HepG2 (cell line): ENCODE measurements around the gene HNRNPUL1. TPM values are rescaled to one million over a fixed set of nuclear protein-coding genes. Genes with fewer than 3 reads are reported as not detected.
A peak's percentile ranks its signal among the peaks of the same experiment; 100 is the strongest.

Experiments used
- AGO2 ChIP-seq: fragments of 200-400 bp; formaldehyde crosslinking; optimal IDR thresholded peaks from 2 replicates; pipeline ENCODE3; 2017; ENCODE audit warnings: mild to moderate bottlenecking, low read depth, low read length, moderate library complexity
- BHLHE40 ChIP-seq: IDR thresholded peaks from 2 replicates; pipeline ENCODE4 v1.6.1; 2011; ENCODE audit warnings: low read length, improper control_type of control experiment
- BRCA1 ChIP-seq: sonication (generic); formaldehyde crosslinking; IDR thresholded peaks from 2 replicates; pipeline ENCODE4 v1.4.0; 2020; ENCODE audit warnings: missing genetic modification reagents
- CENPX ChIP-seq: sonication (generic); formaldehyde crosslinking; IDR thresholded peaks from 2 replicates; pipeline ENCODE4 v1.9.0; 2021; ENCODE audit warnings: mild to moderate bottlenecking, missing genetic modification reagents, moderate library complexity
- CERS6 ChIP-seq: sonication (generic); formaldehyde crosslinking; IDR thresholded peaks from 2 replicates; pipeline ENCODE4 v1.5.0; 2020; ENCODE audit warnings: missing genetic modification reagents
- DZIP1 ChIP-seq: sonication (generic); formaldehyde crosslinking; IDR thresholded peaks from 2 replicates; pipeline ENCODE4 v1.5.0; 2020; ENCODE audit warnings: mild to moderate bottlenecking, missing genetic modification reagents
- EP300 ChIP-seq, 3 experiments: sonication (generic) in 1 of 3; formaldehyde crosslinking in 1 of 3; IDR thresholded peaks; 2 replicates each; pipeline versions ENCODE4 v1.5.1 to v1.6.1; 2011 to 2020; ENCODE audit warnings: low read depth in 2 of 3, low read length in 2 of 3, borderline replicate concordance in 1 of 3, improper control_type of control experiment in 1 of 3, mild to moderate bottlenecking in 1 of 3, missing genetic modification reagents in 1 of 3, moderate library complexity in 1 of 3
- ETV5 ChIP-seq: IDR thresholded peaks from 2 replicates; pipeline ENCODE4 v1.6.1; 2018; ENCODE audit warnings: missing biosample characterization, missing genetic modification reagents, inconsistent platforms, borderline replicate concordance
- GFI1 ChIP-seq: sonication (generic); formaldehyde crosslinking; IDR thresholded peaks from 2 replicates; pipeline ENCODE4 v1.5.0; 2020; ENCODE audit warnings: missing genetic modification reagents, mild to moderate bottlenecking, borderline replicate concordance
- GZF1 ChIP-seq: sonication (generic); formaldehyde crosslinking; IDR thresholded peaks from 2 replicates; pipeline ENCODE4 v1.5.1; 2020; ENCODE audit warnings: mild to moderate bottlenecking, missing genetic modification reagents
- HOXA9 ChIP-seq: sonication (generic); formaldehyde crosslinking; IDR thresholded peaks from 2 replicates; pipeline ENCODE4 v1.8.1; 2022; ENCODE audit warnings: missing genetic modification reagents, mild to moderate bottlenecking, moderate library complexity, borderline replicate concordance
- HOXD1 ChIP-seq: sonication (generic); formaldehyde crosslinking; IDR thresholded peaks from 2 replicates; pipeline ENCODE4 v1.5.0; 2020; ENCODE audit warnings: missing genetic modification reagents
- NFYC ChIP-seq: IDR thresholded peaks from 2 replicates; pipeline ENCODE4 v1.6.1; 2016; ENCODE audit warnings: missing genetic modification reagents, missing compliant biosample characterization
- POLR2AphosphoS5 ChIP-seq: IDR thresholded peaks from 2 replicates; pipeline ENCODE4 v1.6.1; 2012; ENCODE audit warnings: low read depth, low read length
- PTBP1 ChIP-seq: fragments of 200-400 bp; formaldehyde crosslinking; IDR thresholded peaks from 2 replicates; pipeline ENCODE4 v1.6.1; 2018; ENCODE audit warnings: low read length, low read depth; ENCODE audit not compliant: poor library complexity, severe bottlenecking
- SMAD9 ChIP-seq: sonication (generic); formaldehyde crosslinking; IDR thresholded peaks from 2 replicates; pipeline ENCODE4 v1.5.1; 2020; ENCODE audit warnings: mild to moderate bottlenecking, missing genetic modification reagents
- SP2 ChIP-seq: sonication (generic); formaldehyde crosslinking; IDR thresholded peaks from 2 replicates; pipeline ENCODE4 v1.5.1; 2020; ENCODE audit warnings: mild to moderate bottlenecking, missing genetic modification reagents
- SYNCRIP ChIP-seq: fragments of 200-400 bp; formaldehyde crosslinking; IDR thresholded peaks from 2 replicates; pipeline ENCODE4 v1.6.1; 2018; ENCODE audit warnings: mild to moderate bottlenecking, low read depth, low read length; ENCODE audit not compliant: insufficient read depth
- TARDBP ChIP-seq: sonication (generic); formaldehyde crosslinking; IDR thresholded peaks from 2 replicates; pipeline ENCODE4 v1.8.0; 2022; ENCODE audit warnings: mild to moderate bottlenecking, missing genetic modification reagents
- TBP ChIP-seq: sonication (generic); formaldehyde crosslinking; IDR thresholded peaks from 2 replicates; pipeline ENCODE4 v1.5.0; 2020; ENCODE audit warnings: missing genetic modification reagents
- TBX2 ChIP-seq: sonication (generic); formaldehyde crosslinking; IDR thresholded peaks from 2 replicates; pipeline ENCODE4 v1.5.0; 2020; ENCODE audit warnings: missing genetic modification reagents, mild to moderate bottlenecking, borderline replicate concordance
- XRCC5 ChIP-seq: fragments of 200-400 bp; formaldehyde crosslinking; optimal IDR thresholded peaks from 2 replicates; pipeline ENCODE3; 2017; ENCODE audit warnings: mild to moderate bottlenecking, low read length
- ZFP82 ChIP-seq: sonication (generic); formaldehyde crosslinking; IDR thresholded peaks from 2 replicates; pipeline ENCODE4 v1.5.1; 2020; ENCODE audit warnings: mild to moderate bottlenecking, missing genetic modification reagents, borderline replicate concordance
- ZFX ChIP-seq: sonication (generic); formaldehyde crosslinking; IDR thresholded peaks from 2 replicates; pipeline ENCODE4 v1.4.0; 2020; ENCODE audit warnings: mild to moderate bottlenecking, low read depth, missing genetic modification reagents, moderate library complexity
- ZNF317 ChIP-seq: sonication (generic); formaldehyde crosslinking; IDR thresholded peaks from 2 replicates; pipeline ENCODE4 v1.5.0; 2020; ENCODE audit warnings: mild to moderate bottlenecking, missing genetic modification reagents
- ZNF549 ChIP-seq: sonication (generic); formaldehyde crosslinking; IDR thresholded peaks from 2 replicates; pipeline ENCODE4 v1.5.0; 2020; ENCODE audit warnings: missing genetic modification reagents
- ZNF577 ChIP-seq: sonication (generic); formaldehyde crosslinking; IDR thresholded peaks from 2 replicates; pipeline ENCODE4 v1.4.0; 2020; ENCODE audit warnings: mild to moderate bottlenecking, low read depth, missing genetic modification reagents, borderline replicate concordance
- ZNF746 ChIP-seq: sonication (generic); formaldehyde crosslinking; IDR thresholded peaks from 2 replicates; pipeline ENCODE4 v1.8.0; 2022; ENCODE audit warnings: mild to moderate bottlenecking, missing genetic modification reagents
- ZNF772 ChIP-seq: sonication (generic); formaldehyde crosslinking; IDR thresholded peaks from 2 replicates; pipeline ENCODE4 v1.5.0; 2020; ENCODE audit warnings: mild to moderate bottlenecking, missing genetic modification reagents
- polyA plus RNA-seq, 8 experiments: library from polyadenylated mRNA; depleted of rRNA in 3 of 8; stranded (reverse) in 7 of 8; unstranded in 1 of 8; fragments of >200 nt; fragmentation: Illumina TruSeq in 4 of 8; extraction: Trizol in 4 of 8; gene quantifications; 2 replicates each; pipeline versions ENCODE4 v1.2.1 to v1.2.3, GENCODE V29; 2011 to 2016; ENCODE audit warnings: low read depth in 4 of 8, missing spikeins in 1 of 8, mixed read lengths in 1 of 8; ENCODE audit not compliant: insufficient read depth in 1 of 8
- total RNA-seq, 5 experiments: library from RNA; depleted of rRNA; stranded (reverse); fragments of >200 nt; fragmentation: Illumina TruSeq; extraction: Trizol; gene quantifications; 2 replicates each; pipeline ENCODE4 v1.2.3, GENCODE V29; 2016; ENCODE audit warnings: low read depth in 1 of 5
- TF ChIP-seq, protein P1 (sequence below): sonication (generic); formaldehyde crosslinking; IDR thresholded peaks from 2 replicates; pipeline ENCODE4 v1.4.0; 2020; ENCODE audit warnings: mild to moderate bottlenecking, missing genetic modification reagents

Gene HNRNPUL1
- total and polyA plus RNA-seq, 2 of the 13 experiments (the other 11 are each of a cell fraction or from before 2014, with no cell fraction given): 30.9 to 81.7 TPM

- no peak for TF ChIP-seq BRCA1 (CRISPR knock-in tag)
- TF ChIP-seq EP300 (IDR thresholded peaks at IDR 0.05; ENCODE audit: low read depth in 2 of 2, low read length in 2 of 2): peak in 1 of 2 experiments; percentile 16; a peak in 1 of 4 replicates
- TF ChIP-seq EP300 (CRISPR knock-in tag; IDR thresholded peaks at IDR 0.05; ENCODE audit: borderline replicate concordance): no peak
- peak; percentile 82 for TF ChIP-seq ETV5 (CRISPR knock-in tag)
- no peak for TF ChIP-seq SYNCRIP
- TF ChIP-seq TBX2 (CRISPR knock-in tag): no peak
- no peak for TF ChIP-seq GZF1 (CRISPR knock-in tag)
- no peak for TF ChIP-seq ZNF577 (CRISPR knock-in tag)
- TF ChIP-seq, protein P1, sequence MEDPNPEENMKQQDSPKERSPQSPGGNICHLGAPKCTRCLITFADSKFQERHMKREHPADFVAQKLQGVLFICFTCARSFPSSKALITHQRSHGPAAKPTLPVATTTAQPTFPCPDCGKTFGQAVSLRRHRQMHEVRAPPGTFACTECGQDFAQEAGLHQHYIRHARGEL (CRISPR knock-in tag): no peak
- TF ChIP-seq ZFX (CRISPR knock-in tag): peak; percentile 87
- no peak for TF ChIP-seq ZFP82 (CRISPR knock-in tag)
- no peak for TF ChIP-seq SMAD9 (CRISPR knock-in tag)
- TF ChIP-seq XRCC5: peak; percentile 27
- no peak; the same call in none of the 2 replicates for TF ChIP-seq TARDBP (CRISPR knock-in tag)
- TF ChIP-seq POLR2AphosphoS5: no peak
- no peak for TF ChIP-seq TBP (CRISPR knock-in tag)
- no peak for TF ChIP-seq CERS6
- no peak for TF ChIP-seq ZNF772 (CRISPR knock-in tag)
- TF ChIP-seq SP2 (CRISPR knock-in tag): no peak
- TF ChIP-seq ZNF549 (CRISPR knock-in tag): no peak
- TF ChIP-seq AGO2: no peak
- no peak for TF ChIP-seq HOXD1
- TF ChIP-seq ZNF746 (CRISPR knock-in tag): no peak
- TF ChIP-seq BHLHE40: no peak
- no peak for TF ChIP-seq CENPX (CRISPR knock-in tag)
- TF ChIP-seq NFYC (CRISPR knock-in tag): no peak
- TF ChIP-seq DZIP1 (CRISPR knock-in tag): no peak
- TF ChIP-seq ZNF317: no peak
- no peak for TF ChIP-seq GFI1 (CRISPR knock-in tag)
- TF ChIP-seq HOXA9 (CRISPR knock-in tag): no peak
- no peak for TF ChIP-seq PTBP1
Observed at GRCh38 chr19:41323023-41323422, 58.9 kb downstream of the HNRNPUL1 start (continued).
